GM12878 (cell line): ENCODE results near the gene NOD2. TPM values are rescaled to one million over a fixed set of nuclear protein-coding genes. Genes with fewer than 3 reads are reported as not detected.
A peak's percentile ranks its signal among the peaks of the same experiment; 100 is the strongest.

Experiments used
- ATAC-seq: fragments of 200-7000 bp; cut with Tn5 transposase; 3 replicates; pipeline ENCODE4 v1.9.1; 2020; ENCODE audit warnings: mild to moderate bottlenecking, moderate library complexity
- BruUV-seq: library from RNA; stranded (reverse); fragments of 400-500 nt; replicated peaks from 2 replicates; lab custom pipeline; 2021; lab: Mats Ljungman, UMichigan
- CTCF ChIA-PET: fragments of 300-600 bp; sonication (Branson Sonifier 250); formaldehyde crosslinking; extraction: SDS; loops from one replicate; lab custom pipeline; 2021; ENCODE audit warnings: inconsistent platforms; lab: Yijun Ruan, JAX
- POLR2A ChIA-PET: fragments of 350-600 bp; formaldehyde crosslinking; extraction: SDS; loops from one replicate; lab custom pipeline; 2021; ENCODE audit warnings: inconsistent platforms; lab: Charles Lee
- RAD21 ChIA-PET: fragments of 300-600 bp; sonication (Branson Sonifier 250); formaldehyde crosslinking; loops from one replicate; lab custom pipeline; 2023; ENCODE audit warnings: antibody characterized with exemption; ENCODE audit not compliant: unreplicated experiment; lab: Charles Lee
- SMC1A ChIA-PET: fragments of 300-600 bp; sonication (Branson Sonifier 250); formaldehyde crosslinking; loops from one replicate; lab custom pipeline; 2023; ENCODE audit not compliant: unreplicated experiment, uncharacterized antibody; lab: Charles Lee
- DNase-seq: peaks from one replicate; pipeline ENCODE4 v3.0.0-alpha.2; 2011; ENCODE audit warnings: low read depth, low spot score
- FAIRE-seq: peaks from 3 replicates; lab custom pipeline; 2011; peaks lifted over from hg19 to GRCh38; lab: Jason Lieb, UNC
- H2AFZ ChIP-seq: 2 replicates; pipeline ENCODE4 v1.6.0; 2011; ENCODE audit warnings: low read depth, low read length, control low read depth; ENCODE audit not compliant: control insufficient read depth
- H3K27ac ChIP-seq: 2 replicates; pipeline ENCODE4 v1.5.1; 2011; ENCODE audit warnings: control low read depth; ENCODE audit not compliant: control insufficient read depth, insufficient read depth
- H3K27me3 ChIP-seq, 2 experiments: replicated peaks in 1 of 2; 2 replicates each; pipeline versions ENCODE4 v1.6.0 to v1.6.1; 2011; ENCODE audit warnings: low read length in 1 of 2; ENCODE audit not compliant: control insufficient read depth in 2 of 2, insufficient read depth in 2 of 2
- H3K36me3 ChIP-seq, 2 experiments: 2 replicates each; pipeline ENCODE4 v1.5.1; 2011; ENCODE audit warnings: low read length in 1 of 2; ENCODE audit not compliant: control insufficient read depth in 2 of 2, insufficient read depth in 2 of 2
- H3K4me1 ChIP-seq: 2 replicates; pipeline ENCODE4 v1.6.1; 2011; ENCODE audit warnings: mild to moderate bottlenecking, low read length, moderate library complexity, mixed read lengths; ENCODE audit not compliant: control insufficient read depth, insufficient read depth
- H3K4me2 ChIP-seq: 2 replicates; pipeline ENCODE4 v1.6.0; 2011; ENCODE audit warnings: control low read depth; ENCODE audit not compliant: control insufficient read depth, insufficient read depth
- H3K4me3 ChIP-seq: fragments of 200-600 bp; sonication (generic); 2 replicates; pipeline ENCODE4 v1.5.1; 2016
- H3K79me2 ChIP-seq: 2 replicates; pipeline ENCODE4 v1.6.0; 2011; ENCODE audit warnings: low read length; ENCODE audit not compliant: control insufficient read depth, insufficient read depth
- H3K9ac ChIP-seq: 2 replicates; pipeline ENCODE4 v1.8.0; 2011; ENCODE audit warnings: low read length, control low read depth, mixed read lengths; ENCODE audit not compliant: control insufficient read depth, insufficient read depth
- H3K9me3 ChIP-seq: replicated peaks from 3 replicates; pipeline ENCODE4 v1.5.1; 2011; ENCODE audit warnings: mild to moderate bottlenecking, low read length; ENCODE audit not compliant: control insufficient read depth, insufficient read depth
- H4K20me1 ChIP-seq: 2 replicates; pipeline ENCODE4 v1.6.0; 2011; ENCODE audit not compliant: control insufficient read depth, insufficient read depth
- CBX5 ChIP-seq: sonication (generic); IDR thresholded peaks from 2 replicates; pipeline ENCODE4 v1.6.1; 2016; ENCODE audit warnings: low read depth, moderate library complexity, mild to moderate bottlenecking, inconsistent platforms
- CEBPZ ChIP-seq: fragments of 150-350 bp; IDR thresholded peaks from 2 replicates; pipeline ENCODE4 v1.6.1; 2016; ENCODE audit warnings: low read depth, low read length
- EZH2 ChIP-seq: IDR thresholded peaks from 2 replicates; pipeline ENCODE4 v1.6.1; 2012; ENCODE audit warnings: low read depth, mild to moderate bottlenecking, control low read depth, inconsistent platforms, low read length, borderline replicate concordance; ENCODE audit not compliant: control insufficient read depth
- MLLT1 ChIP-seq: fragments of 450-650 bp; IDR thresholded peaks from 2 replicates; pipeline ENCODE4 v1.6.1; 2016; ENCODE audit warnings: mild to moderate bottlenecking
- NBN ChIP-seq: fragments of 450-650 bp; IDR thresholded peaks from 2 replicates; pipeline ENCODE4 v1.6.1; 2016
- POLR2AphosphoS5 ChIP-seq: IDR thresholded peaks from 2 replicates; pipeline ENCODE4 v1.6.1; 2011; ENCODE audit warnings: mild to moderate bottlenecking, low read length, inconsistent platforms
- RELB ChIP-seq: fragments of 450-650 bp; IDR thresholded peaks from 2 replicates; pipeline ENCODE4 v1.6.1; 2017; ENCODE audit warnings: low read depth, mild to moderate bottlenecking, moderate library complexity
- RUNX3 ChIP-seq: IDR thresholded peaks from 2 replicates; pipeline ENCODE4 v1.6.1; 2012; ENCODE audit warnings: low read length, inconsistent platforms
- SKIL ChIP-seq: fragments of 450-650 bp; IDR thresholded peaks from 2 replicates; pipeline ENCODE4 v1.6.1; 2017; ENCODE audit warnings: mild to moderate bottlenecking, low read depth, inconsistent platforms; ENCODE audit not compliant: poor library complexity, severe bottlenecking
- SMC3 ChIP-seq: IDR thresholded peaks from 2 replicates; pipeline ENCODE4 v1.6.1; 2011; ENCODE audit warnings: low read length, improper control_type of control experiment, borderline replicate concordance
- SPI1 ChIP-seq: IDR thresholded peaks from 2 replicates; pipeline ENCODE4 v1.6.1; 2011; ENCODE audit warnings: low read depth, mild to moderate bottlenecking, low read length, moderate library complexity, borderline replicate concordance; ENCODE audit not compliant: insufficient read depth
- YY1 ChIP-seq: IDR thresholded peaks from 2 replicates; pipeline ENCODE4 v1.6.1; 2011; ENCODE audit warnings: low read depth, mild to moderate bottlenecking, low read length
- WGBS: methylation state at CpG from one replicate; pipeline ENCODE4 v1.1.6; 2016; ENCODE audit warnings: low lambda C conversion rate; ENCODE audit not compliant: insufficient replicate concordance, insufficient coverage; ENCODE audit errors: missing lambda C conversion rate; 5-methylcytosine and 5-hydroxymethylcytosine counted together
- in situ Hi-C: fragments of 300-500 bp; cut with MboI; formaldehyde crosslinking; loops from 9 replicates; pipeline ENCODE4 v1.14.3; 2018; ENCODE audit warnings: mixed read lengths
- intact Hi-C: fragments of 100-400 bp; cut with micrococcal nuclease; formaldehyde crosslinking; loops from one replicate; pipeline ENCODE4 v1.14.2; 2022; ENCODE audit not compliant: unreplicated experiment
- polyA plus RNA-seq, 11 experiments: library from polyadenylated mRNA; depleted of rRNA in 4 of 11; unstranded in 6 of 11; stranded (reverse) in 5 of 11; fragments of >200 nt; fragmentation: Nextera tagmentation in 4 of 11; fragmentation: Illumina TruSeq in 1 of 11; extraction: Ambion mirVana in 4 of 11; extraction: Trizol in 1 of 11; gene quantifications; 1 replicate in 1 of 11; 2 replicates in 10 of 11; pipeline versions ENCODE4 v1.2.1 to v1.2.3, GENCODE V29; 2011 to 2016; ENCODE audit warnings: inconsistent platforms in 2 of 11, missing spikeins in 2 of 11, low read depth in 1 of 11
- total RNA-seq, 4 experiments: library from RNA; depleted of rRNA in 3 of 4; stranded (reverse); fragments of >200 nt in 3 of 4; fragmentation: Illumina TruSeq in 1 of 4; extraction: Trizol in 1 of 4; gene quantifications; 2 replicates each; pipeline versions ENCODE4 v1.2.1 to v1.2.3, GENCODE V29; 2013 to 2021

The NOD2 gene
- total and polyA plus RNA-seq, 10 of the 15 experiments (the other 5 are each of a cell fraction or from before 2014, with no cell fraction given), result 1.0 to 18.6 (median 6.7) TPM

GRCh38 chr16:50666658-50667496, 26.5 kb upstream of the NOD2 start:
- ChIA-PET SMC1A (interaction anchor here (0.5 to 24.8 kb wide), 37 partner anchors 8 to 677 kb away, joined by 3 to 600 read pairs (median 4); partner anchors contain the start of genes BRD7, CNEP1R1, CYLD and NOD2), RAD21 (interaction anchor here (0.6 to 29.0 kb wide), 19 partner anchors 13 to 642 kb away, joined by 3 to 578 read pairs (median 5); partner anchors contain the start of genes CNEP1R1, CYLD and SNX20), CTCF (interaction anchor here (0.6 to 20.9 kb wide), 33 partner anchors 14 to 717 kb away, joined by 3 to 636 read pairs (median 7); partner anchors contain the start of genes CNEP1R1, CYLD, HEATR3 and SNX20), POLR2A (interaction anchor here (0.6 to 2.9 kb wide), 9 partner anchors 14 to 85 kb away, joined by 3 to 22 read pairs (median 7); partner anchors contain the start of genes CYLD and SNX20)
- peak overlapping the region; percentile 85 for H3K4me2 ChIP-seq
- FAIRE-seq (peak; percentile 97), ATAC-seq (peak; percentile 92), DNase-seq (peak; percentile 58)
- in situ Hi-C loops, result no loop called here
- peaks cover 2% of the 10 kb centered on the region for H3K9me3 ChIP-seq
- peak overlapping the region; percentile 75 for H2AFZ ChIP-seq
- 22% methylated on average over 9 of the region's 9 CpGs for WGBS
- no peaks in the 10 kb centered on the region for H3K36me3 ChIP-seq
- H3K27ac ChIP-seq, result peak overlapping the region; percentile 72
- no peaks in the 10 kb centered on the region for H3K79me2 ChIP-seq
- intact Hi-C loops, result loop anchor here (1.0 to 5.0 kb wide), 3 partner anchors 120 to 455 kb away; partner anchors contain the start of gene NKD1
- peaks cover 19% of the 10 kb centered on the region for H3K4me1 ChIP-seq
- H4K20me1 ChIP-seq, result no peaks in the 10 kb centered on the region
- peak overlapping the region; percentile 30 for H3K9ac ChIP-seq
- H3K27me3 ChIP-seq, result no peaks in the 10 kb centered on the region
- H3K4me3 ChIP-seq, result peak overlapping the region; percentile 19; the same call in 1 of the 2 replicates
- BruUV-seq, result no TSS peak
- no peak for TF ChIP-seq SMC3
- TF ChIP-seq MLLT1, result peak; percentile 60
- 0 out of 2 replicates have a peak, but pooled peaks have one; percentile 31 for TF ChIP-seq CBX5
- no peak for TF ChIP-seq EZH2
- peak; percentile 89 for TF ChIP-seq YY1
- peak; percentile 24; the same call in 1 of the 2 replicates for TF ChIP-seq POLR2AphosphoS5
- TF ChIP-seq SPI1, result 0 out of 2 replicates have a peak, but pooled peaks have one; percentile 3
- no peak for TF ChIP-seq CEBPZ
- peak; percentile 34 for TF ChIP-seq SKIL
- TF ChIP-seq RELB, result peak; percentile 52; the same call in 1 of the 2 replicates
- peak; percentile 45 for TF ChIP-seq RUNX3
- 0 out of 2 replicates have a peak, but pooled peaks have one; percentile 24 for TF ChIP-seq NBN
